Ascending aorta (tissue), 2 donors: Measurements from ENCODE around the gene CCNYL1. TPM values are rescaled to one million over a fixed set of nuclear protein-coding genes. Genes with fewer than 3 reads are reported as not detected.
"Not testable (repeated sequence)": the region's sequence is repeated elsewhere in the genome, so short reads cannot be mapped to it uniquely, and the experiment has no call there.

Source experiments
- DNase-seq, 2 donors: peaks; one replicate each; pipeline ENCODE4 v3.0.0-alpha.2; 2019; ENCODE audit warnings: low spot score in 2 of 2
- H3K27ac ChIP-seq, 2 donors: fragments of 200-600 bp; sonication (generic); one replicate each; pipeline ENCODE4 v1.5.1; 2016 to 2017; ENCODE audit warnings: mild to moderate bottlenecking in 1 of 2
- H3K27me3 ChIP-seq: fragments of 200-600 bp; sonication (generic); one replicate; pipeline ENCODE4 v1.5.1; 2017
- H3K36me3 ChIP-seq, 2 donors: fragments of 200-600 bp; sonication (generic); one replicate each; pipeline ENCODE4 v1.5.1; 2016
- H3K4me1 ChIP-seq, 2 donors: fragments of 200-600 bp; sonication (generic); one replicate each; pipeline ENCODE4 v1.5.1; 2016 to 2017; ENCODE audit warnings: mild to moderate bottlenecking in 1 of 2
- H3K4me3 ChIP-seq, 2 donors: fragments of 200-600 bp; sonication (generic); one replicate each; pipeline ENCODE4 v1.5.1; 2016 to 2017; ENCODE audit warnings: mild to moderate bottlenecking in 1 of 2
- H3K9me3 ChIP-seq, 2 donors: fragments of 200-600 bp; sonication (generic); one replicate each; pipeline ENCODE4 v1.5.1; 2016
- CTCF ChIP-seq, 3 experiments: fragments of 200-600 bp in 2 of 3; fragments of 450-650 bp in 1 of 3; sonication (generic) in 2 of 3; IDR thresholded peaks; one replicate each; pipeline ENCODE4 v1.5.1; 2016 to 2019; ENCODE audit warnings: antibody characterized with exemption in 3 of 3, mild to moderate bottlenecking in 1 of 3, moderate library complexity in 1 of 3
- intact Hi-C: fragments of 100-400 bp; cut with DNase I; formaldehyde crosslinking; loops from one replicate; pipeline ENCODE4 v1.15.1; 2023
- total RNA-seq: library from RNA; depleted of rRNA; stranded (reverse); fragments of >200 nt; gene quantifications from one replicate; pipeline ENCODE4 v1.1.0, GENCODE V29; 2016

CCNYL1 gene
- total RNA-seq, 1 donor from 2014 or later, result 12.3 TPM

- Histone ChIP-seq H3K4me3 (no peak overlapping the region), H3K9me3 (no peaks in the 10 kb centered on the region), H3K36me3 (no peaks in the 10 kb centered on the region), H3K27me3 (no peaks in the 10 kb centered on the region), H3K4me1 (peaks cover 0 to 3% of the 10 kb centered on the region in 2 donors), H3K27ac (no peak overlapping the region)
- intact Hi-C loops, result no loop called here
- DNase-seq, result no peak
- no peak for TF ChIP-seq CTCF (IDR thresholded peaks at IDR 0.05)
Measured at GRCh38 chr2:207693641-207694249, 17.7 kb upstream of the CCNYL1 start.

GRCh38 chr2:207694811-207695281, 16.6 kb upstream of the CCNYL1 start:
- H3K27me3 ChIP-seq, result no peaks in the 10 kb centered on the region
- TF ChIP-seq CTCF (IDR thresholded peaks at IDR 0.05), result no peak
- DNase-seq, result no peak

GRCh38 chr2:207695293-207695692, 16.1 kb upstream of the CCNYL1 start:
- H3K9me3 ChIP-seq, result no peaks in the 10 kb centered on the region
- TF ChIP-seq CTCF (IDR thresholded peaks at IDR 0.05), result no peak
- peaks cover 0 to 3% of the 10 kb centered on the region in 2 donors for H3K4me1 ChIP-seq
- DNase-seq, result no peak
- no peaks in the 10 kb centered on the region for H3K27me3 ChIP-seq
- no peak overlapping the region for H3K27ac ChIP-seq
- intact Hi-C loops, result no loop called here
- H3K36me3 ChIP-seq, result no peaks in the 10 kb centered on the region
- H3K4me3 ChIP-seq, result no peak overlapping the region

More at GRCh38 chr2:207694811-207695281, 16.6 kb upstream of the CCNYL1 start:
- no peak overlapping the region for H3K4me3 ChIP-seq
- H3K27ac ChIP-seq, result no peak overlapping the region
- no peaks in the 10 kb centered on the region for H3K36me3 ChIP-seq
- intact Hi-C loops, result no loop called here
- no peaks in the 10 kb centered on the region for H3K9me3 ChIP-seq
- peaks cover 0 to 3% of the 10 kb centered on the region in 2 donors for H3K4me1 ChIP-seq

- intact Hi-C loops, H3K9me3 ChIP-seq, H3K27ac ChIP-seq, H3K27me3 ChIP-seq, H3K36me3 ChIP-seq, DNase-seq, H3K4me3 ChIP-seq, H3K4me1 ChIP-seq: not testable (repeated sequence)
Measured at GRCh38 chr2:207696911-207697310, 14.5 kb upstream of the CCNYL1 start.

GRCh38 chr2:207697411-207697810, 14.0 kb upstream of the CCNYL1 start:
- no peak for TF ChIP-seq CTCF (IDR thresholded peaks at IDR 0.05)
- intact Hi-C loops, result no loop called here
- peaks cover 0 to 3% of the 10 kb centered on the region in 2 donors for H3K4me1 ChIP-seq

GRCh38 chr2:207698301-207698700, 13.1 kb upstream of the CCNYL1 start:
- H3K27ac ChIP-seq, result no peak overlapping the region
- no peak for DNase-seq
- no peaks in the 10 kb centered on the region for H3K36me3 ChIP-seq
- TF ChIP-seq CTCF (IDR thresholded peaks at IDR 0.05), result no peak
- H3K27me3 ChIP-seq, result no peaks in the 10 kb centered on the region
- H3K4me3 ChIP-seq, result no peak overlapping the region
- H3K9me3 ChIP-seq, result no peaks in the 10 kb centered on the region
- peaks cover 0 to 3% of the 10 kb centered on the region in 2 donors for H3K4me1 ChIP-seq
- intact Hi-C loops, result no loop called here

More at GRCh38 chr2:207697411-207697810, 14.0 kb upstream of the CCNYL1 start:
- Histone ChIP-seq H3K4me3 (no peak overlapping the region), H3K27me3 (no peaks in the 10 kb centered on the region), H3K9me3 (no peaks in the 10 kb centered on the region), H3K36me3 (no peaks in the 10 kb centered on the region), H3K27ac (no peak overlapping the region)
- no peak for DNase-seq
